Smooth muscle cell (in vitro differentiated cells): ENCODE results near the gene EYA2. TPM values are rescaled to one million over a fixed set of nuclear protein-coding genes. Genes with fewer than 3 reads are reported as not detected.

ENCODE experiments used
- DNase-seq: peaks from one replicate; lab custom pipeline; 2025; ENCODE audit not compliant: unreplicated experiment; lab: John Stamatoyannopoulos, UW
- H2AFZ ChIP-seq: fragments of 200-600 bp; sonication (generic); 2 replicates; pipeline ENCODE4 v1.6.0; 2016; ENCODE audit warnings: antibody characterized with exemption, low read depth, mild to moderate bottlenecking
- H3F3A ChIP-seq: fragments of 200-600 bp; sonication (generic); 2 replicates; pipeline ENCODE4 v1.6.0; 2017; ENCODE audit warnings: antibody characterized with exemption, low read depth
- H3K27ac ChIP-seq: fragments of 200-600 bp; sonication (generic); 2 replicates; pipeline ENCODE4 v1.5.1; 2016; ENCODE audit warnings: low read depth, mild to moderate bottlenecking
- H3K27me3 ChIP-seq: fragments of 200-600 bp; sonication (generic); 2 replicates; pipeline ENCODE4 v1.6.1; 2016; ENCODE audit warnings: low read depth, mild to moderate bottlenecking
- H3K36me3 ChIP-seq: fragments of 200-600 bp; sonication (generic); 2 replicates; pipeline ENCODE4 v1.5.1; 2016; ENCODE audit warnings: low read depth
- H3K4me1 ChIP-seq: fragments of 200-600 bp; sonication (generic); 2 replicates; pipeline ENCODE4 v1.5.1; 2016; ENCODE audit warnings: low read depth
- H3K4me2 ChIP-seq: fragments of 200-600 bp; sonication (generic); 2 replicates; pipeline ENCODE4 v1.6.0; 2016; ENCODE audit warnings: mild to moderate bottlenecking
- H3K4me3 ChIP-seq: fragments of 200-600 bp; sonication (generic); 2 replicates; pipeline ENCODE4 v1.5.1; 2016; ENCODE audit warnings: mild to moderate bottlenecking
- H3K79me2 ChIP-seq: fragments of 200-600 bp; sonication (generic); 2 replicates; pipeline ENCODE4 v1.6.0; 2016; ENCODE audit warnings: low read depth, mild to moderate bottlenecking
- H3K9ac ChIP-seq: fragments of 200-600 bp; sonication (generic); 2 replicates; pipeline ENCODE4 v1.6.0; 2016; ENCODE audit warnings: low read depth
- H3K9me3 ChIP-seq: fragments of 200-600 bp; sonication (generic); replicated peaks from 2 replicates; pipeline ENCODE4 v1.5.1; 2016; ENCODE audit warnings: low read depth
- H4K20me1 ChIP-seq: fragments of 200-600 bp; sonication (generic); 2 replicates; pipeline ENCODE4 v1.6.0; 2016; ENCODE audit warnings: low read depth
- whole genome bisulfite sequencing: methylation state at CpG from one replicate; pipeline ENCODE4 v1.1.7; 2016; ENCODE audit warnings: low lambda C conversion rate; 5-methylcytosine and 5-hydroxymethylcytosine counted together
- polyA plus RNA-seq: library from polyadenylated mRNA; unstranded; fragments of >200 nt; fragmentation: Nextera tagmentation; extraction: Ambion mirVana; gene quantifications from 2 replicates; pipeline ENCODE4 v1.2.1, GENCODE V29; 2016
- total RNA-seq: library from RNA; depleted of rRNA; stranded (reverse); fragments of >200 nt; gene quantifications from 2 replicates; pipeline ENCODE4 v1.2.3, GENCODE V29; 2014
- TF ChIP-seq, protein P1 (sequence below): fragments of 200-600 bp; sonication (generic); IDR thresholded peaks from 2 replicates; pipeline ENCODE4 v1.5.1; 2017; ENCODE audit warnings: borderline replicate concordance, mild to moderate bottlenecking, antibody characterized with exemption; ENCODE audit not compliant: insufficient read depth, poor library complexity, severe bottlenecking

The EYA2 gene
- total and polyA plus RNA-seq, 2 experiments from 2014 or later = 0.98 to 1.3 TPM

DNA sequence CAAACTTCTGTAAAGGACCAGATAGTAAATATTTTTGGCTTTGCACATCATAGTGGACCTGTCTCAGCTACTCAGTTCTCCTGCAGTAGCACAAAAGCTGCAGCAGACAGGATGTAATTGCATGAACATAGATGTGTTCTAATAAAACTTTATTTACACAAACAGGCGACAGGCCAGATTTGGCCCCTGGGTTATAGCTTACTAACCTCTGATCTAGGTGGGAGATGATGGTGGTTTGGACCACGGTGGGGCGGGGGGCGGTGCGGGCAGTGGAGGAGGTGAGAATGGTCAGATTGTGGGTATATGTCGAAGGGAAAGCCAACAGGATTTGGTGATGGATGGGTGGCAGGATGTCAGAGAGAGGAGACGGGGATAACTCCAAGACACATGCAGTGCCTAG, 265.6 kb downstream of the EYA2 start:
- WGBS = 96% methylated on average over 7 of the region's 7 CpGs
- DNase-seq = no peak
- TF ChIP-seq, protein P1, sequence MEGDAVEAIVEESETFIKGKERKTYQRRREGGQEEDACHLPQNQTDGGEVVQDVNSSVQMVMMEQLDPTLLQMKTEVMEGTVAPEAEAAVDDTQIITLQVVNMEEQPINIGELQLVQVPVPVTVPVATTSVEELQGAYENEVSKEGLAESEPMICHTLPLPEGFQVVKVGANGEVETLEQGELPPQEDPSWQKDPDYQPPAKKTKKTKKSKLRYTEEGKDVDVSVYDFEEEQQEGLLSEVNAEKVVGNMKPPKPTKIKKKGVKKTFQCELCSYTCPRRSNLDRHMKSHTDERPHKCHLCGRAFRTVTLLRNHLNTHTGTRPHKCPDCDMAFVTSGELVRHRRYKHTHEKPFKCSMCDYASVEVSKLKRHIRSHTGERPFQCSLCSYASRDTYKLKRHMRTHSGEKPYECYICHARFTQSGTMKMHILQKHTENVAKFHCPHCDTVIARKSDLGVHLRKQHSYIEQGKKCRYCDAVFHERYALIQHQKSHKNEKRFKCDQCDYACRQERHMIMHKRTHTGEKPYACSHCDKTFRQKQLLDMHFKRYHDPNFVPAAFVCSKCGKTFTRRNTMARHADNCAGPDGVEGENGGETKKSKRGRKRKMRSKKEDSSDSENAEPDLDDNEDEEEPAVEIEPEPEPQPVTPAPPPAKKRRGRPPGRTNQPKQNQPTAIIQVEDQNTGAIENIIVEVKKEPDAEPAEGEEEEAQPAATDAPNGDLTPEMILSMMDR = no peak
- Histone ChIP-seq H3K4me2 (no peak overlapping the region), H3K9me3 (no peaks in the 10 kb centered on the region), H3K27ac (no peak overlapping the region), H3F3A (no peaks in the 10 kb centered on the region), H3K9ac (no peak overlapping the region), H3K4me1 (no peaks in the 10 kb centered on the region), H4K20me1 (no peaks in the 10 kb centered on the region), H3K27me3 (no peaks in the 10 kb centered on the region), H3K36me3 (no peaks in the 10 kb centered on the region), H2AFZ (no peak overlapping the region), H3K79me2 (no peaks in the 10 kb centered on the region), H3K4me3 (no peak overlapping the region)

DNA sequence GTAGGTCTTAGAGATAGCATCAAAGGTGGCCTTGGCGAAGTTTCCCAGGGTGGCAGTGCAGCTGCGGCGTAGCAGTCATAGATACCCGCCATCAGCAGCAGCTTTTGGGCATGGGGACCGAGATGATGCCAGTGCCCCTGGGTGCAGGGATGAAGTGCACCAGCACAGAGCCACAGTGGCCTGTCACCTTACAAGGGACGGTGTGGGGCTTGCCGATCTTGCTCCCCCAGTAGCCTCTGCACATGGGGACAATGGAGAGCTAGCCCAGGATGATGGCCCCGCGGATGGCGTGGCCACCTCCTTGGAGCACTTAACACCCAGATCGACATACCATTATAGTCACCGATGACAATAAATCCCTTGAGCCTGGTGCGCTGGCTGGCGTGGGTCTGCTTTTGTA, 266.3 kb downstream of the EYA2 start:
- Histone ChIP-seq H3K79me2 (no peaks in the 10 kb centered on the region), H4K20me1 (no peaks in the 10 kb centered on the region), H3K9me3 (no peaks in the 10 kb centered on the region), H2AFZ (no peak overlapping the region), H3K4me1 (no peaks in the 10 kb centered on the region), H3K36me3 (no peaks in the 10 kb centered on the region), H3K4me2 (no peak overlapping the region), H3K9ac (no peak overlapping the region), H3F3A (no peaks in the 10 kb centered on the region), H3K4me3 (no peak overlapping the region), H3K27me3 (no peaks in the 10 kb centered on the region), H3K27ac (no peak overlapping the region)
- DNase-seq = no peak
- WGBS = 93% methylated on average over 14 of the region's 14 CpGs
- TF ChIP-seq, protein P1 = no peak

DNA sequence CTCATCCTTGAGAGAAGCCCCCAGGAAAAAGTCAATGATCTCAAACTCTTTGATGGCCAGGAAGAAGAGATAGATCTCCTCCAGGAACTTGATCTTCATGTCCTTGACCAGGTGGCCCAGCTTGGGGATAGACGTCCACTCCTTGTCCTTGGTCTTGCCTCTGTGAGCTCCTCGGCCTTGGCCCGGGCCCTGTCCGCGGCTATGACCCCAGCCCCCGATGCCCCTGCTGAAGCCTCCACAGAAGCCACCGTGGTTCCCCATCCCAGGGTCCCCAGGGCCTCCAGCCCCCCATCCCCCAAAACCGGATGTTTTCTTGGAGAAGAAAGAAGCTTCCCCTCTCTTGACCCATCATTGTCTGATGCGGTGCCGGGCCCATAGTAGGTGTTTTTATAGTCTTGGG, 266.8 kb downstream of the EYA2 start:
- no peaks in the 10 kb centered on the region for H4K20me1 ChIP-seq
- 94% methylated on average over 10 of the region's 10 CpGs for WGBS
- no peaks in the 10 kb centered on the region for H3F3A ChIP-seq
- TF ChIP-seq, protein P1 = no peak
- no peaks in the 10 kb centered on the region for H3K27me3 ChIP-seq
- H2AFZ ChIP-seq = no peak overlapping the region
- no peak for DNase-seq
- H3K4me3 ChIP-seq = no peak overlapping the region
- no peaks in the 10 kb centered on the region for H3K9me3 ChIP-seq
- H3K27ac ChIP-seq = no peak overlapping the region
- no peaks in the 10 kb centered on the region for H3K36me3 ChIP-seq
- H3K4me1 ChIP-seq = no peaks in the 10 kb centered on the region
- no peaks in the 10 kb centered on the region for H3K79me2 ChIP-seq
- no peak overlapping the region for H3K4me2 ChIP-seq
- H3K9ac ChIP-seq = no peak overlapping the region

DNA sequence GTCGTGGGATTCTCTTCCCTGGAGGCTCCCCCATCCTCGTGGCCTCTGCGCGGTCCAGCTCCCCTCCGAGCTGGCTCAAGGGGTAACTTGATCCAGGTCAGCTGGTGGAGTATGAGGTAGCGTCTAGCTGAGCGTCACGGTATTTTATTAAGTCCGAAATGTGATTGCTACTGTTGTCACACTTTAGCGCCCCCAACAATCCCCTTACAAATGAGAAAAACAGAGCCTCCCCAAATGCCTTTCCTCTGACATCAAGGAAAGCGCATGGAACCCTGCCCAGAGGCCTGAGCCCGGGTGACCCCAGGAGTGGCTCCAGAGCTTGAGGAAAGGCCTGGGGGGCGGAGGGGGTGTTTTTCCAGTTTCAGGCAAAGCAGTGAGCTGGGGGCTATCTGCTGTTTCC, 269.5 kb downstream of the EYA2 start:
- H3K4me1 ChIP-seq = no peaks in the 10 kb centered on the region
- H3K27ac ChIP-seq = no peak overlapping the region
- H3K4me3 ChIP-seq = no peak overlapping the region
- no peak for DNase-seq
- H3K4me2 ChIP-seq = no peak overlapping the region
- H2AFZ ChIP-seq = no peak overlapping the region
- no peaks in the 10 kb centered on the region for H3F3A ChIP-seq
- no peaks in the 10 kb centered on the region for H3K27me3 ChIP-seq
- H3K9ac ChIP-seq = no peak overlapping the region
- H3K9me3 ChIP-seq = no peaks in the 10 kb centered on the region
- WGBS = 95% methylated on average over 13 of the region's 13 CpGs
- no peaks in the 10 kb centered on the region for H3K79me2 ChIP-seq
- no peaks in the 10 kb centered on the region for H4K20me1 ChIP-seq
- TF ChIP-seq, protein P1 = no peak
- no peaks in the 10 kb centered on the region for H3K36me3 ChIP-seq
